Activated T-helper 1 cell treated with anti-CD3 and anti-CD28 coated beads, Interleukin-12 subunit alpha, Interleukin-12 subunit beta, Interleukin-2, Interleukin-4 antibody, amounts not matched to agents 30 ng/mL and 10 ng/mL and 1 ng/mL, durations not matched to agents 14 hours and 24 hours and 36 hours (primary cell): ENCODE data around the gene SEMA5B. TPM values are rescaled to one million over a fixed set of nuclear protein-coding genes. Genes with fewer than 3 reads are reported as not detected.

Source experiments
- DNase-seq: peaks from one replicate; pipeline ENCODE4 v3.0.0; 2021; ENCODE audit warnings: low spot score
- H3K27ac Mint-ChIP-seq: one replicate; pipeline ENCODE4 v1.8.0; 2021; ENCODE audit warnings: mild to moderate bottlenecking, mixed read lengths
- H3K27me3 Mint-ChIP-seq: one replicate; pipeline ENCODE4 v1.8.0; 2022; ENCODE audit warnings: mild to moderate bottlenecking, moderate library complexity, mixed read lengths; ENCODE audit not compliant: insufficient read depth
- H3K36me3 Mint-ChIP-seq: one replicate; pipeline ENCODE4 v1.8.0; 2021; ENCODE audit warnings: low read depth, mixed read lengths
- H3K4me1 Mint-ChIP-seq: one replicate; pipeline ENCODE4 v1.8.0; 2021; ENCODE audit warnings: low read depth, mixed read lengths
- H3K4me3 Mint-ChIP-seq: one replicate; pipeline ENCODE4 v1.8.0; 2021; ENCODE audit warnings: mild to moderate bottlenecking, moderate library complexity, mixed read lengths
- H3K9me3 Mint-ChIP-seq: one replicate; pipeline ENCODE4 v1.8.0; 2021; ENCODE audit warnings: mixed read lengths
- intact Hi-C: fragments of 100-400 bp; cut with micrococcal nuclease; formaldehyde crosslinking; loops from one replicate; pipeline ENCODE4 v1.15.1; 2024
- total RNA-seq: library from RNA; stranded (reverse); gene quantifications from 2 replicates; pipeline ENCODE4 v1.2.3, GENCODE V29; 2022

Gene SEMA5B
- total RNA-seq, 1 donor from 2014 or later: not detected

DNA sequence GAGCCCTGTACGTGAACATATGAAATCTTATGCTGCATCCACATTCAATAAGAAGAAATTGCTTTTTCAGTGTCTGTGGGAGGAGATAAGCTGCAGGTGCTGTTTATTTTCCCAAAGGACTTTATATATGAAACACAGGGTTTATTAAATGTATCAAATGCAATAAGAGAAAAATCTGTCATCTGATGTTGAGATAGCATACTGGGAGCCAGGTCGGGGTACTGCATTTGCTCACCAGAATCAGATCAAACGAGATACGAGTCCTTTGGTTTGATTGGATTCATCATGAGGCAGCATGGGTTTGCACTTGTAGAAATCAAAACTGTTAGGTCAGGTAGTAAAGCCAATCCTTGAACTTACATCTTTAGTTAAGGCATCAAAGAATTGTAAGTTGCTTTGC is 141.3 kb downstream of the SEMA5B start:
- intact Hi-C loops: no loop called here
- Mint-ChIP-seq H3K36me3 (no peaks in the 10 kb centered on the region), H3K4me3 (no peak overlapping the region), H3K27ac (no peak overlapping the region), H3K27me3 (peaks cover 12% of the 10 kb centered on the region), H3K4me1 (peaks cover 15% of the 10 kb centered on the region), H3K9me3 (no peaks in the 10 kb centered on the region)
- DNase-seq: no peak

DNA sequence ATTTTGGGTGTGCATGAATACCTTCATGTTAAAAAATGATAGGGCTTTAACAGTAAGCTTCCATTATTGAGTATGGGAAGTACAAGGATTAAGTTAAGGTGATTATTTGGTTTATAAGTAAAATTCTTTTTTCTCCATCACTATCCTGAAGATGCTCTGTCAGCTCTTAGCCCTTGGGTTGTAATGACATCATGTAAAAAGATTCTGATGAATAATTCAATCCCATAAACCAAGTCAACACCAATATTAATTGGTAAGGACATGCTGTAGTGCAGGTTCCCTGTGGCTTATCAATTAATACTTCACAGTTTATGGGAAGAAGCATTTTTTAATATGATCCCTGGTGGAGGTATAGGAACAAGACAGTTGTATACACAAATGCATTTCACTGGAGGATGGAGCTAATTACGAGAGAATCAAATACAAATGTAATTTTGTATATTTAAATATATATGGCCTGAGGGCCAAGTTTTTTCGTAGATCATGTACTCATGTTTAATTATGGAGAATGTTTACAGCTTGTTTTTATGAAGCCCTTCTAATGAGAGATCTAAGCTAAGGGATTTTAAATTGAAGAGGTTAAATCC is 145.1 kb downstream of the SEMA5B start:
- H3K36me3 Mint-ChIP-seq: no peaks in the 10 kb centered on the region
- H3K4me1 Mint-ChIP-seq: no peaks in the 10 kb centered on the region
- no peak overlapping the region for H3K4me3 Mint-ChIP-seq
- H3K9me3 Mint-ChIP-seq: no peaks in the 10 kb centered on the region
- H3K27me3 Mint-ChIP-seq: peaks cover 12% of the 10 kb centered on the region
- no peak for DNase-seq
- no peak overlapping the region for H3K27ac Mint-ChIP-seq
- intact Hi-C loops: no loop called here

DNA sequence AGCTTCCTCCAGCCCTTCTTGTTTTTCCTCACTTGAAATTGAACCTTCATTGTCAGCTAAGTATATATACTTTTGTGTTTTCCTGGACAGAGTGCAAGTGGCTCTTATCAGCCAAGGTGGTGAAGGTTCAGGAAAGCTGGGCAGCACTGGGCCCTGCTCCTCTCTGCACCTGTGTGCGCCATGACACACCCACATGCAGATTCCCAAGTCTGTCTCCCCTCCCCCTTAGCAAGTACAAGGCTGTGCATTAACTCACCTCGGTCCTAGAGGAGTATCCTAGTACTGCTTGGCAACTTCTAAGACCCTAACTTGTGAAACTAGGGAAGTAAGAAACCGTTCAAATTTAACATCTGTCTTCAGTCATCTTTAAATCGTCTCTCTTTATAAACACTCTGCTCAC is 146.9 kb downstream of the SEMA5B start:
- Mint-ChIP-seq H3K4me3 (no peak overlapping the region), H3K27me3 (peaks cover 5% of the 10 kb centered on the region), H3K9me3 (no peaks in the 10 kb centered on the region), H3K36me3 (no peaks in the 10 kb centered on the region), H3K4me1 (peaks cover 9% of the 10 kb centered on the region), H3K27ac (no peak overlapping the region)
- DNase-seq: no peak
- intact Hi-C loops: no loop called here

DNA sequence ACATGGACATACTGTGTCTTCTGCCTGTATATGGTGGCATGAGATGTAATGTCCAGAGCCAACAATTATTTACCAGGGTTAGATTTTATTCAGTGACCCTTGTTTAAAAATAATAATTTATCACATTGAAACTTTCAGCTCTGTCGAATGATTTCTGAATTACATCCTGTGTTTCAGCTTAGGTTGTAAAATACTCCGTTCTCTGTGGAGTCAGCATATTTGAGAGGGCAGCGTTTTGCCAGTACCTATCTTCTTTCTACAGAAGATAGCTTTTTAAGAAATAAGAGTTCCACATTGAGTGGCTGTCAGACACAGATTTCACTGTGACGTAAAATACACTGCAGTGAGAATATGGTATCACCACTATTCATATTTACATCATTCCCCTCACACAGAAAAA is 147.4 kb downstream of the SEMA5B start:
- Mint-ChIP-seq H3K27ac (no peak overlapping the region), H3K36me3 (no peaks in the 10 kb centered on the region), H3K4me3 (no peak overlapping the region), H3K9me3 (no peaks in the 10 kb centered on the region), H3K27me3 (peaks cover 5% of the 10 kb centered on the region), H3K4me1 (peaks cover 13% of the 10 kb centered on the region)
- intact Hi-C loops: no loop called here
- no peak for DNase-seq

DNA sequence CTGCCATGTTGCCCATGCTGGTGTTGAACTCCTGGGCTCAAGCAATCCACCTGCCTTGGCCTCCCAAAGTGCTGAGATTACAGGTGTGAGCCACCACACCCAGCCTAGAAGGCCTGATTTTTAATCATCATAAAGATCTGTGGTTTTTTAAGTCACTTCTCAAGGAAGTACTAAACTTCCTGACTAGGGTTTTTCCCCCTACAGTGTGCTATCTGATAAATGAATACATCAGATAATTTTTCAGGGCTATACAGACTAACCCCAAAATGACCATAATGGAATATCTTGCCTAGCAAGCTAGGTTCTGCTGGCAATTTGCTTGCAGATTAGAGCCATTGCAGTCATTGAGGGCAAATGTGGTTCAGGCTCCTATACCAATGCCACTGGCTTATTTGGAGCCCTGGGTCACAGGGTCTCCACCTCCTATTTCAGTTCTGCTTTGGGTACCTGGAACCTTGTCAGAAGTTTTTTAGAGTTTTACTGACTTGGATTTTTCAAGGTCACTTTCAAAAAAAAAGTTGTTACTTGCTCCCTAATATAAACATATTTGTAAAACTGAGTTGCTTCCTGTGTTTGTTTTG is 151.9 kb downstream of the SEMA5B start:
- H3K9me3 Mint-ChIP-seq: peaks cover 4% of the 10 kb centered on the region
- H3K4me3 Mint-ChIP-seq: no peak overlapping the region
- intact Hi-C loops: no loop called here
- H3K27me3 Mint-ChIP-seq: no peaks in the 10 kb centered on the region
- no peak for DNase-seq
- no peak overlapping the region for H3K27ac Mint-ChIP-seq
- H3K36me3 Mint-ChIP-seq: peaks cover 2% of the 10 kb centered on the region
- peaks cover 13% of the 10 kb centered on the region for H3K4me1 Mint-ChIP-seq

DNA sequence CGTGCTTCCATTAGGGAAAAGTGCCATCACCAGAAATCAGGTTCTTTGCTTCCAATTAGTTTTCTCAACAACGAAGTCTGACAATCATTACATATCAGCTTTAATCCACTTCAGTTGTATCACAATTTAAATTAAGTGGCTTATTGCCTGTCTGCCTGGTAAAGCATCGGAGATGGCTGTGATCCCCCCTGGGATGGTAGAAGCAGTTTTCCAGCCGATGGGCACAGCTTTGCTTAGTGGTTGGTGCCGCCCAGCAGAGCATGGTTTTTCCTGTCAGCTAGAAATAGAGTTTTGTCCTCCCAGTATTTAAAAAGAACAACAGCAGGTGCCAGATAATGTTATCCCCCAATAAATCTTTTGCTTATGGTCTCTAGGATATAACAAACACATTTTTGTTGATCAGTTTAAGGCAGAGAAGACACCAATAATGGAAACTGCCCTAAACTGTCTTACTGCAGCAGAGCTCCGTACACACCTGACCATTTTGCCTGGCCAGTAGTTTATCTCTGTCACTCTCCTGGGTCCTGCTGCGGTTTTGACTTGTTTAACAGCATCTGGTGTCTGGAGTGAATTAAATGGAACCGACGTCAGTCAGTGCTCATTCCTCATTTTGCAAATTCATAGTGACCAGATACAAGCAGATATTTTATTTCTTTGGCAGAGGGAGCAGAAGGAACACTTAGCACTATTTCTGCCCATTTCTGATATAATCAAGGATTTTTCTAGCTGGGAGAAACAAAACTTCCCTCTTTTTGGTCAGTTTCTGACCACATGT is 153.6 kb downstream of the SEMA5B start:
- intact Hi-C loops: no loop called here
- peaks cover 13% of the 10 kb centered on the region for H3K4me1 Mint-ChIP-seq
- no peak for DNase-seq
- H3K4me3 Mint-ChIP-seq: no peak overlapping the region
- H3K36me3 Mint-ChIP-seq: peaks cover 2% of the 10 kb centered on the region
- H3K27me3 Mint-ChIP-seq: no peaks in the 10 kb centered on the region
- peaks cover 4% of the 10 kb centered on the region for H3K9me3 Mint-ChIP-seq
- H3K27ac Mint-ChIP-seq: no peak overlapping the region

DNA sequence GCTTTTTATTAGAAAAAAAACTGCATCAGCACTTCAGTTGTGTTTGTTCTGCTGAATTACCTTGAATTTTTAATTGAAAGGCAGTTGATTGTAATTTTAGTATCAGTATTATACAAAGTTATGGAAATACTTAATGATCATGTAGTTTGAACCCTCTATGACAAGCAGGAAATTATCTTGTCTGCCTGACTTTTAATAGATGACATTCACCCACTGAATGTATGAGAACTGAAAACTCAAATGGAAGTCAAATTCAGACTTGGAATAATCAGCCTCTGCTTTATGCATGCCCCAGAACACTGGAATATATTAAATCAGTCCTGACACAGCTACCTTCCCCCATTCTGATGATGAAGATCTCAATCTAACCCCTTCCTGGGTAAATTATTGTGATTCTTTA is 159.2 kb downstream of the SEMA5B start:
- intact Hi-C loops: no loop called here
- Mint-ChIP-seq H3K27ac (no peak overlapping the region), H3K4me1 (no peaks in the 10 kb centered on the region), H3K36me3 (no peaks in the 10 kb centered on the region), H3K4me3 (no peak overlapping the region), H3K27me3 (no peaks in the 10 kb centered on the region), H3K9me3 (no peaks in the 10 kb centered on the region)
- DNase-seq: no peak

DNA sequence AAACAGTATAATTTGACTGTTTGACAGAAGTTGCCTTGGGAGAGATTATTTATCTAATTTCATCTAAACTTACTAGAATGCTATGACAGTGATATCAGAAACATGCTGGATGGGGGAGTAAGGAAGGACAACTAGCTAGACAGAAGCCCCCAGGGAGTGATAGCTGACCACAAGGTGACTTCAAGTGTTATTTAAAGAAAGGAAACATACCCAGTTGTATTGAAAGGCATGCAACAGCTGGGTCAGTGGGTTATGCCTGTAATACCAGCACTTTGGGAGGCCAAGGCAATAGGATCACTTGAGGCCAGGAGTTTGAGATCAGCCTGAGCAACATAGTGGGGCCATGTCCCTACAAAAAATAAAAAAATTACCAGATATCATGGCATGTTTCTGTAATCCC is 163.1 kb downstream of the SEMA5B start:
- Mint-ChIP-seq H3K27me3 (no peaks in the 10 kb centered on the region), H3K4me3 (no peak overlapping the region)

DNA sequence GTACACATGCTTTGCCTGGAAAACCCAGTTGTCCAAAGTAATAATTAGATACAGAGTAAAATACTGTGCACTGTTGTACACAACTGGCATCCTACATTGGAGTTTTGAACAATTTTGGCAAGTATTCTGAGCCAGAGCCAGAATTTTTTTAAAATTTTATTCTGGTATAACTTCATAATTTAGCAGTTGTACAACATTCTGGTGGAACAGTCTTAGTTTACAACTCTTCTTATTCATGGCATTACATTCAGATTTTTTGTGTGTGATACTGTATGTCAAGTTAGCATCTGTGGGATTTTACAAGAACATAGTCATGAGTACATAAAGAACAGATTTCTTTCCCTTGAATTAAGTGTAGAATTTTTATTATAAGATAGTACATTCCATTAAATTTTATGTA is 165.2 kb downstream of the SEMA5B start:
- DNase-seq: no peak
- H3K4me3 Mint-ChIP-seq: no peak overlapping the region
- no peak overlapping the region for H3K27ac Mint-ChIP-seq
- peaks cover 2% of the 10 kb centered on the region for H3K4me1 Mint-ChIP-seq
- H3K9me3 Mint-ChIP-seq: no peaks in the 10 kb centered on the region
- intact Hi-C loops: no loop called here
- H3K36me3 Mint-ChIP-seq: peaks cover 2% of the 10 kb centered on the region
- H3K27me3 Mint-ChIP-seq: no peaks in the 10 kb centered on the region

More for the DNA sequence above, 163.1 kb downstream of the SEMA5B start:
- Mint-ChIP-seq H3K4me1 (no peaks in the 10 kb centered on the region), H3K9me3 (no peaks in the 10 kb centered on the region), H3K27ac (no peak overlapping the region), H3K36me3 (peaks cover 2% of the 10 kb centered on the region)
- intact Hi-C loops: no loop called here
- no peak for DNase-seq

Other genes starting within 250 kb of the SEMA5B start
- 8.1 and 8.9 TPM in 2 replicates for gene HSPBAP1, start 233.9 kb downstream of the SEMA5B start, total RNA-seq
- 1.7 and 1.9 TPM in 2 replicates for gene SLC49A4, start 232.7 kb downstream of the SEMA5B start, total RNA-seq
- gene PDIA5, start 39.3 kb upstream of the SEMA5B start, total RNA-seq: 28.9 and 31.1 TPM in 2 replicates
- 15.8 and 18.5 TPM in 2 replicates for gene SEC22A, start 174.2 kb upstream of the SEMA5B start, total RNA-seq